Activated CD4-positive, alpha-beta T cell treated with anti-CD3 and anti-CD28 coated beads, Interleukin-2, amount 10 ng/mL, durations not matched to agents 24 days and 14 days (primary cell): ENCODE data around the gene RAPGEF1. TPM values are rescaled to one million over a fixed set of nuclear protein-coding genes. Genes with fewer than 3 reads are reported as not detected.

Source experiments
- DNase-seq: peaks from one replicate; pipeline ENCODE4 v3.0.0; 2022
- H3K27ac Mint-ChIP-seq: one replicate; pipeline ENCODE4 v1.8.0; 2022; ENCODE audit warnings: mild to moderate bottlenecking, mixed read lengths
- H3K27me3 Mint-ChIP-seq: one replicate; pipeline ENCODE4 v1.8.0; 2022; ENCODE audit warnings: mixed read lengths
- H3K36me3 Mint-ChIP-seq: one replicate; pipeline ENCODE4 v1.8.0; 2022; ENCODE audit warnings: low read depth, mild to moderate bottlenecking, mixed read lengths
- H3K4me1 Mint-ChIP-seq: one replicate; pipeline ENCODE4 v1.8.0; 2021; ENCODE audit warnings: mixed read lengths
- H3K4me3 Mint-ChIP-seq: one replicate; pipeline ENCODE4 v1.8.0; 2022; ENCODE audit warnings: mild to moderate bottlenecking, moderate library complexity, mixed read lengths
- H3K9me3 Mint-ChIP-seq: one replicate; pipeline ENCODE4 v1.8.0; 2021; ENCODE audit warnings: mixed read lengths
- intact Hi-C: fragments of 100-400 bp; cut with micrococcal nuclease; formaldehyde crosslinking; loops from one replicate; pipeline ENCODE4 v1.15.1; 2023
- total RNA-seq: library from RNA; stranded (reverse); gene quantifications from 2 replicates; pipeline ENCODE4 v1.2.3, GENCODE V29; 2022

RAPGEF1 gene
- total RNA-seq, 1 donor from 2014 or later = 153 TPM

DNA sequence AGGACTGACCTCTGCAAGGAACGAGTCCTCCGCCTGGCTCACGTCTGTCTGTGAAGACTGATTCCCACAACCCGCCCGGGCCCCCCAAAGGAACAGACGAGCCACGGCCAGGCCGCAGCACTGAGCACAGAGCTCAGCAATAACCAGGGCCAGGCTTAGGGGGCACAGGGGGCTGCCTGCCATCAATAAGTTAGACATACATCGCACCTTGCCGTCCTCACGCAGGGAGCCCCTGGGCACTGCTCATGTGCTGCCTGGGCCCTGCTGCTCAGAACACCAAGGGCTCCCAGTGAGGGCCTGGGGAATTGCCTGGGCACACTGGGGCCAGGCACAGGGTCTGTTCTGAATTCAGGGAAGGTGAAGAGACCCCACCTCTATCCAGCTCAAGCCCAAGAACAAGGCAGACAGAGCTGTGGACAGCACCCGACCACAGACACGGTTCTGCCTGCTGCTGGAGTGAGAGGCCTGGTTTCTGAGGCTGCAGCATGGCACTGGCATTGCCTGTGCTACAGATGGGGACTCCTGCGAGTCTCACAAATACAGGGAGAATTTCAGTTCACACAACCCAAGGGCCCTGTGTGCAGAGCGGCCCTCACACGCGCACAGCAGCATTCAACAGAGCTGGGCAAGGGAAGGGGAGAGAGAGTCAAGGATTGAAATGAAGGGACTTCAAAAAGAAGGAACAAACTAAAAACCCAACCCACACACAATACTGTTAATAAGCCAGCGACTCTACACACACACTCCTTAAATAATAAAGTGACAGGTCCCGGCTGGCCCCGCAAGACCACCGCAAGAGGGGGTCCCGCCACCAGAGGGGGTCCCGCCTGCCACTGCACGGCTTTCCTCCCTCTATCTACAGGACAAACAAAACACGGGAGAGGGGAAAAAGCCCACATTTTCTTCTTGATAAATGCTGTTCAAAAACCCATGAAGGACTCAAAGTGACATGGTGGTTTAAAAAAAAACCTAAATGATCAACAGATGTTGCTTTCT, 162.6 kb downstream of the RAPGEF1 start:
- peaks cover 54% of the 10 kb centered on the region for H3K36me3 Mint-ChIP-seq
- no peak overlapping the region for H3K4me3 Mint-ChIP-seq
- intact Hi-C loops = loop anchor here (5.0 kb wide), 1 partner anchor 75 kb away; the partner anchor contains the start of gene POMT1
- H3K27me3 Mint-ChIP-seq = no peaks in the 10 kb centered on the region
- DNase-seq = no peak
- H3K9me3 Mint-ChIP-seq = no peaks in the 10 kb centered on the region
- peaks cover 14% of the 10 kb centered on the region for H3K4me1 Mint-ChIP-seq
- peak overlapping the region; percentile 57 for H3K27ac Mint-ChIP-seq

DNA sequence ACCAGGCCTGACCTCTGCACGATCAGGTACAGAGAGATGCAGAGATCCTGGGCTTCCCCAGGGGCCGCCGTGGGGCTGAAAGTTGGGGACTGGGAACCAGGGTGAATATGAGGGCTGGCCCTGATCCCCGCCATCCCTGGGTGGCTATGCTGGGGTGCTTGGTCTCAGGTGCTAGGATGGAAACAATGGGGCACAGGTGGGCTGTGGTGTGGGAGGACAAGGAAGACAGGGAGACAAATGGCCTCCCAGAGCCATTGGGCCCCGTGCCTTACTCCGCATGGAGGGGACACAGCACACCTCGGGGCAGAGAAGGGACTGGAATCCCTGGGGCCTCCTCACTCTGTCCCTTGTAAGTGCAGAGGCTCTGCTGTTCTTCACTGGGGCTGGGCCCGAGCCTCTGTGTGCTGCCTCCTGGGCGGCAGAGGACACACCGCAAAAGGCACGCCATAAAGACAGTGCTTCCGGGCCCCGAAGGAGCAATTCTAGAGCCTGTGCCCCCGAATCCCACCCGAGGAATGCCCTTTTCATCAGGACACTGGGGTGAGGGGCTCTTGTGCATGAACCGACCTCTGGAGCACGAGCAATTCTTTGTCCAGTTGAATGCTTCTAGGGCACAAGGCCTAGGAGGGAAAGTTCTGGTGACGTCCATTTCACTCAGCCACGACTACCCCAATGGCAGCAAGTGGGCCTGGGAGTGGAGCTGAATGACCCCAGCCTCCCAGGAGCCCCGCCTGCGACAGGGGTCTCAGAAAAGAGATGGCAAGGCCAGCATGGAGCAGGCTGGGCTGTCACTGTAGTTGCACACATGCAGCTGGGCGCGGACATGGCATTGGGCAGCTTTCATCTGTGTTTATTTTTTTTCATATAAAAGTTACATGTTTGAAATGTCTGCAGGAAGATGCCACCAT, 163.7 kb downstream of the RAPGEF1 start:
- Mint-ChIP-seq H3K36me3 (peaks cover 50% of the 10 kb centered on the region), H3K4me3 (no peak overlapping the region)
- intact Hi-C loops = loop anchor here (5.0 kb wide), 1 partner anchor 74 kb away; the partner anchor contains the start of gene POMT1

DNA sequence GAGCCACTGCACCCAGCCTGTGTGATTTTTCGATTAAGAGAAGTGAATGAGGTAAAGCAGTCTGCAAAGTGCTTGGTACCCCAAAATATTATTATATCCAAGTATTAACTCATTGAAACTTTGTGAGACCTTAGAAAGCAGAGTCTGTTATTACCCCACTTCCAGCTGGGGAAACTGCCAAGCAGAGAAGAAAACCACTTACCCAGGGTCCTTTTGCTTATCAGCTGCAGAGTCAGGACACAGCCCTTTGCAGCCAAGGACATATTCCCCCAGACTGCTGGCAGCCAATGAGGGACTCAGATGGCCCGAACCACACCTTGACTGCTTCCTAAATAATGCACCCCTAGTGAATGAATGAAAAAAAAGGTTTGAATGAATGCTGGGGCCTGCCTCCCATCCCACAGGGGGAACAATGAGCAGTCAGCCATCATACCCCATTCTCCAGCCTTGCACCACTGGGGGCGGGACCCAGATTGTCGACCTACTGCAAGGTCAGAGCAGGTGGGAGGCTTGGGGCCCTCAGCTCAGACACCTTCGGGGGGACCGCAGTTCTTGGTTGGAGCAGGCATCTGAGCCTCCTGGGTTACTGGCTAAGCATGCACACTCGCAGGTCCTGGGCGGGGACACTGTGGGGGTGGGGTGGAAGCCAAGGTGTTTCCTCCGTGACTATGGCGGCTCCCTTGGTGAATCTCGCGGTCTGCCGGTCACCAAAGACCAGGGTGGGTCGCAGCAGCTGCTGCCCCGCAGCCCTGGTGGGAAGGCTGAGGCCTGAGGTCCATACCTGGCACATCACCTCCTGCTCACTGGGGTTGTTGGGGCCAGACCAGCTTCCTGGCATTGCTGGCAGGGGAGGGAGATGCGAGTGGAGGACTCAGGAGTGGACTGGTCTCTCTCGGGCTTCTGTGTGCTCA, 164.9 kb downstream of the RAPGEF1 start:
- no peaks in the 10 kb centered on the region for H3K27me3 Mint-ChIP-seq
- H3K36me3 Mint-ChIP-seq = peaks cover 46% of the 10 kb centered on the region
- no peak for DNase-seq
- intact Hi-C loops = loop anchor here (5.0 kb wide), 1 partner anchor 73 kb away; the partner anchor contains the start of gene POMT1
- H3K4me1 Mint-ChIP-seq = peaks cover 14% of the 10 kb centered on the region
- H3K4me3 Mint-ChIP-seq = no peak overlapping the region
- no peaks in the 10 kb centered on the region for H3K9me3 Mint-ChIP-seq
- H3K27ac Mint-ChIP-seq = no peak overlapping the region

More for the DNA sequence above, 163.7 kb downstream of the RAPGEF1 start:
- Mint-ChIP-seq H3K27me3 (no peaks in the 10 kb centered on the region), H3K4me1 (peaks cover 14% of the 10 kb centered on the region), H3K9me3 (no peaks in the 10 kb centered on the region), H3K27ac (no peak overlapping the region)
- DNase-seq = no peak

DNA sequence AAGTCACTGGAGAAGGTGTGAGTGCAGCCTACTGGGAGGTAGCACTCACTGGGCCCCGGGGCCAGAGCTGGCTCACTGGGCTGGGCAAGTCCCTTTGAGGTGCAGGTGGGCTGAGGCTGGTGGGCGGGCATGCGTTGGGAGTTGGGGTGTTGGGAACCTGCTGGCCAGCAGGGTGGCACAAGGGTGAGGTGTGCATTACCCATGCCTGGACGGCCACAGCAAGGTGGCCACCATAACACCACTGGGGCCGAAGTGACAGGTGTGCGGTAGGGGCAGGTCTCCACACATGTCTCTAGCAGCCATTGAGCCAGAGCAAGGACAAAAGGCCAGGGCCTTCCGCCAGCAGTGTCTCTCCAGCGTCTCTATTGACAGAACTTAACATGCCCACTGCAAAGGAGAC, 172.0 kb downstream of the RAPGEF1 start:
- Mint-ChIP-seq H3K36me3 (peaks cover 40% of the 10 kb centered on the region), H3K27me3 (no peaks in the 10 kb centered on the region), H3K4me3 (no peak overlapping the region), H3K4me1 (no peaks in the 10 kb centered on the region), H3K27ac (no peak overlapping the region), H3K9me3 (no peaks in the 10 kb centered on the region)
- DNase-seq = no peak
- intact Hi-C loops = no loop called here

DNA sequence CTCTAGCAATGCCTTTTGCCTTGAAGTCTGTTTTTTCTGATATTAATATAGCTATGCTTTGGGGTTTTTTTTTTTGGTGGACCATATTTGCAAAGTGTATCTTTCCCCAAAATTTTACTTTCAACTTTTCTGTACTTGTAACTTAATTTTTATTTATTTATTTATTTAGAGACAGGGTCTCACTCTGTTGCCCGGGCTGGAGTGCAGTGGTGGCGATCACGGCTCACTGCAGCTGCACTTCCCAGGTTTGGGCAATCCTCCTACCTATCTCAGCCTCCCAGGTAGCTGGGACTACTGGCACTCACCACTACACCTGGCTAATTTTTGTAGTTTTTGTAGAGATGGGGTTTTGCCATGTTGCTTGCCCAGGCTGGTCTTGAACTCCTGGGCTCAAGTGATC, 173.7 kb downstream of the RAPGEF1 start:
- Mint-ChIP-seq H3K4me1 (no peaks in the 10 kb centered on the region), H3K36me3 (peaks cover 29% of the 10 kb centered on the region), H3K4me3 (no peak overlapping the region), H3K9me3 (no peaks in the 10 kb centered on the region), H3K27me3 (no peaks in the 10 kb centered on the region), H3K27ac (no peak overlapping the region)
- DNase-seq = no peak
- intact Hi-C loops = no loop called here

DNA sequence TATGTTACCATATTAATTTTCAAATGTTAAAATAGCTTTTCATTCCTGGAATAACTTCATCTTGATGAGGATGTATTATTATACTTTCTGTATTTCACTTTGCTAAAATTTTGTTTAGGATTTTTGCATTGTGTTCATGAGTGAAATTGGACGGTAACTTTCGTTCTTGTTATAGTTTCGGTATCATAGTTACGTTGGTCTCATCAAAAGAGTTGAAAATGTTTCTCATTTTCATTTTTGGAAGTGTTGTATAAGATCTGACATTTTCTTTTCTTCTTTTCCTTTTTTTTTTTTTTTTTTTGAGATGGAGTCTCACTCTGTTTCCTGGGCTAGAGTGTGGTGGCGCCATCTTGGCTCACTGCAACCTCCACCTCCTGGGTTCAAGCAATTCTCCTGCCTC, 174.5 kb downstream of the RAPGEF1 start:
- intact Hi-C loops = no loop called here
- no peak for DNase-seq
- Mint-ChIP-seq H3K27ac (no peak overlapping the region), H3K36me3 (peaks cover 28% of the 10 kb centered on the region), H3K4me3 (no peak overlapping the region), H3K4me1 (no peaks in the 10 kb centered on the region), H3K9me3 (no peaks in the 10 kb centered on the region), H3K27me3 (no peaks in the 10 kb centered on the region)

DNA sequence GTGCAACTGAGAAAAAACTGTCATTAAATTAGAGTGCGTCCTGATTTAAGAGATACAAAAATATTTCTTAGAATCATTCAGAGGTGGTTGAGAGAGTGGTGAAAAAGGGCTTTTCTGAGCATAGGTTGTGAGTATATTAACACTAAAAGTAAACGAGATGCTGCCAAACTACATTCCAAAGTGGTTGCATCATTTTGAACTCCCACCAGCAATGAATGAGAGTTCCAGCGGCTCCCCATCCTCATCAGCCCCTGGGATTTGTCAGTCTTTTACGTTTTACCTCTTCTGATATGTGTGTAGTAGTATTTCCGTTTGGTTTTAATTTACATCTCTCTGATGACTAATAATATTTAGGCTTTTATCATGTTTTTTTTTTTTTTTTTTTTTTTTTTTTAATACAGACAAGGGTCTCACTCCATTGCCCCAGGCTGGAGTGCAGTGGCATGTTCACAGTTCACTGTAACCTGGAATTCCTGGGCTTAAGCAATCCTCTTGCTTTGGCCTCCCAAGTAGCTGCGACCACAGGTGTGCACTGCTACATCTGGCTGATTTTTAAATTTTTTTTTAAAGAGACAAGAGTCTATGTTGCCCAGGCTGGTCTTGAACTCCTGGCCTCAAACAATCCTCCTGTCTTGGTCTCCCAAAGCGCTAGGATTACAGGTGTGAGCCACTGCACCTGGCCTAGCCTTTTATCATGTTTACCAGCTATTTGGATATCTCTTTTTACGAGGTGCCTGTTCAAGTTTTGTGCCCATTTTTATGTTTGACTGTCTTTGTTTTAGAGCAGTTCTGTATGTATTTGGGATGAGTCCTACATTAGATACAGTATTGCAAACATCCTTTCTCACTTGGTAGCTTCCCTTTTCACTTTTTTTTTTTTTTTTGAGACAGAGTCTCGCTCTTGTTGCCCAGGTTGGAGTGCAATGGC, 177.6 kb downstream of the RAPGEF1 start:
- no peak overlapping the region for H3K4me3 Mint-ChIP-seq
- H3K27ac Mint-ChIP-seq = no peak overlapping the region
- H3K27me3 Mint-ChIP-seq = no peaks in the 10 kb centered on the region
- no peak for DNase-seq
- peaks cover 9% of the 10 kb centered on the region for H3K36me3 Mint-ChIP-seq
- intact Hi-C loops = no loop called here
- H3K9me3 Mint-ChIP-seq = no peaks in the 10 kb centered on the region
- no peaks in the 10 kb centered on the region for H3K4me1 Mint-ChIP-seq

DNA sequence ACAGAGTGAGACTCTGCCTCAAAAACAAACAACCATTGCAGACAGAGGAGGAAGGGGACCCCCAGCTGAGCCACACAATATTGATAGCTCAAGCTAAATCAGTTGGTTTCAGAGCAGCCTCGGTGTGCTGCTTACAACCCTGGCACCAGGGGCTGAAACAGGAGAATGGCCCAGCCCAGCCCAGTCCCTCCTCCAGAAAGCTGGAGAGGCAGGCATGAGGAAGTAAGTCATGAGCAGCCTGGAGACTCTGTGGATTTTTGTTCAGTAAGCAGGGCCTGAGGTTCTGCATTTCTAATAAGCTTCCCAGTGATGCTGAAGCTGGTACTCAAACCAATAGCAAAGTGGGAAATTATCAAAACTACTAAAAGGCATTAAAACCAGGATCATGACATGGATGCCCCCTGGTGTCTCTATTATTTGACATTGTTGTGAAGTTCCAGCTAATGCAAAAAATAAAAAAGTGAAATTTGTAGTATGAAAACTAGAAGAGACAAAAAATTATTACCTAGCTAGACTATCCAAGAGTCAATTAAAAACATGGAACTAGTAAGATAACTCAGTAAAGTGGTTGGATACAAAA, 180.4 kb downstream of the RAPGEF1 start:
- H3K27ac Mint-ChIP-seq = no peak overlapping the region
- H3K27me3 Mint-ChIP-seq = peaks cover 17% of the 10 kb centered on the region
- no peak overlapping the region for H3K4me3 Mint-ChIP-seq
- H3K9me3 Mint-ChIP-seq = no peaks in the 10 kb centered on the region
- H3K4me1 Mint-ChIP-seq = peaks cover 2% of the 10 kb centered on the region
- H3K36me3 Mint-ChIP-seq = peaks cover 11% of the 10 kb centered on the region
- DNase-seq = no peak
- intact Hi-C loops = no loop called here

DNA sequence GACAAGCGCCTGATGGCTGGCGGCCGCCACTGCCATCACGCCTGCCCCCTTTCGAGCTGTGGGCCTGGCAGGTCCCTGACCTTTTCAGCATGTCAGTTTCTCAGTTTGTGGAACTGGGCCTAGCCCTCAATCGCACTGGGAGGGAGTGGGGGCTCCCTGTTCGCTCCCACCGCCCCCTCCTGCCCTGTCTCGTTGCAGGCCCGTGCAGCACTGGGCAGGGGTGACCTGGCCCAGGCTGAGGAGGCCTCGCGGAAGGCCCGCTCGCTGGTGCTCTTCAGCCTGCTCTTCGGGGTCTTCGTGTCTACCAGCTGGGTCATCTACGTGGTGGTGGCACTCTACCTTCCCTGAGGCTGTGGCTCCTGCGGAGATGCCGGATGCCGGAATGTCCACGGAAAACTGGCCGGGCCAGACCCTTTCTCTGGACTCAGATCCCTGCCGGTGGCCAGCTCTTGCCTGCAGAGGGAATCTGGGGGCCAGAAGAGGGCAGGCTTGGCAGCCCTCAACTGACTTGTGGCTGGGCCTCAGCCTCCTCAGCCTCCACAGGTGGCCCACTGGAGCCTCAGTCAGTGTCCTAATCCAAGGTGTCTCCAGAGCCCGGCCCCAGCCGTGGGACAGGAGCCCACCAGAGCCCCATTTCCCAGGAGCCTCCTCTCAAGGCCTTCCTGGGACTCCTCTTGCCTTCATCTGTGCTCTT, 181.9 kb downstream of the RAPGEF1 start:
- intact Hi-C loops = no loop called here
- DNase-seq = no peak
- Mint-ChIP-seq H3K4me1 (peaks cover 2% of the 10 kb centered on the region), H3K27me3 (peaks cover 29% of the 10 kb centered on the region), H3K4me3 (no peak overlapping the region), H3K9me3 (no peaks in the 10 kb centered on the region), H3K27ac (no peak overlapping the region), H3K36me3 (peaks cover 10% of the 10 kb centered on the region)

DNA sequence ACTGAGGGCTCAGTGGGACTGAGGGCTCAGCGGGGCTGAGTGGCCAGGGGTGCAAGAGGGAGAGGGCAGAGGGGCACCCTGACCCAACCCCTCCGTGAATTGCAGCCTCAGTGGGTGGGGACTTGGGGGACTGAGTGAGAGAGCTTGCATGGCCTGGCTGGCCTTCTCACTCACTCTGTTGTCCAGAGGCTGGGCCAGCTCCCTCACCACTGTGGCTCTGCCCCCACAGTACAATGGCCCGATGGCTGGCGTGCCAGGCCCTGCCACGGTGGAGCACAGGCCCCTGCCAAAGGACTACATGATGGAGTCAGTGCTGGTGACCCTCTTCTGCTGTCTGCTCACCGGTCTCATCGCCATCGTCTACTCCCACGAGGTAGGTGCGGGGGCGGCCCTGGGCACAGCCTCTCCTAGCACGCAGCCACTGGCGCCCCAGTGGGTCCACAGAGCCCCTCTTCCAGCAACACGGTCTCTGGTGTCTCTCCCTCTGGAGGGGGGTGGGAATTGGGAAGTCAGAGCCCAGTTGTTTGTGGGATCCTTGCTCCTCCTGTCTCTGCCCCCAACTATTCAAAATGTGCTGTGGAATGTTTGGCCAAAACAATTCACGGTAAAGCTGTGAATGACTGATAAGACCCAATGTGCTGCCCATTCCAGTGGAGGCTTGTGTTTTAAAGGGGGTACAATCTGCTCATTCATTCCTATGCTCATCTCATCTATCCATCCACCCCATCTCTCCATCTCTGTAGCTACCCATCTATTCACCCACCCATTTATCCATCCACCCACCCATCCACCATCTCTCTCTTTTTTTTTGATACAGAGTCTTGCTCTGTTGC, 183.8 kb downstream of the RAPGEF1 start:
- H3K27me3 Mint-ChIP-seq = peaks cover 40% of the 10 kb centered on the region
- DNase-seq = no peak
- no peak overlapping the region for H3K4me3 Mint-ChIP-seq
- peaks cover 8% of the 10 kb centered on the region for H3K36me3 Mint-ChIP-seq
- H3K4me1 Mint-ChIP-seq = peaks cover 2% of the 10 kb centered on the region
- intact Hi-C loops = no loop called here
- no peaks in the 10 kb centered on the region for H3K9me3 Mint-ChIP-seq
- no peak overlapping the region for H3K27ac Mint-ChIP-seq

DNA sequence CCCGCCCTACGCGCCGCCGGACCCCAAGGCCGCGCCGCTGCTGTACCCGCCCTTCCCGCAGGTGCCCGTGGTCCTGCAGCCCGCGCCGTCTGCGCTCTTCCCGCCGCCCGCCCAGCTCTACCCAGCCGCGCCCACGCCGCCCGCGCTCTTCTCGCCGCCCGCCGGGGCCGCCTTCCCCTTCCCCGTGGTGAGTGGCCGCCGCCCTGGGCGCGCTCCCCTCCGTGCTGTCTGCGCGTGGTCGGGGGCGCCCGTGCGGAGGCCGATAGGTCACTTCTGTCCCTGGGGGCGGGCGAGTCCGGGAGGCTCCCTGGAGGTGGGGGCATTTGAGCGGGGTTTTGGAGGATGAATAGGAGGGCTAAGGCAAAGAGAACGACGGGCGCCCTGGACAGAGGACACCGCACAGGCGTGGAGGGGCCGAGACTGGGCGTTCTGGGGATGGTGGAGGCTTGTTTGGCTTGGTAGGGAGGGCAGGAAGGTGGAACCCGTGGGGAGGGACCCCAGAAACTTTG, 185.0 kb downstream of the RAPGEF1 start:
- Mint-ChIP-seq H3K9me3 (no peaks in the 10 kb centered on the region), H3K27me3 (peaks cover 47% of the 10 kb centered on the region), H3K4me1 (peaks cover 2% of the 10 kb centered on the region), H3K4me3 (no peak overlapping the region), H3K36me3 (peaks cover 8% of the 10 kb centered on the region), H3K27ac (no peak overlapping the region)
- no peak for DNase-seq
- intact Hi-C loops = no loop called here
